ENCODE data around the gene NDUFAF4.
A peak's percentile ranks its signal among the peaks of the same experiment; 100 is the strongest.

Gene NDUFAF4

GRCh38 chr6:96897396-96898240 is at the start of gene NDUFAF4:
TSS of gene NDUFAF4 (minus strand) at chr6:96897891. CDS start at chr6:96897801, 90 bp downstream.
- DNase-seq (ENCODE audit: insufficient read length, low spot score) (peak; percentile 71), FAIRE-seq (peak; percentile 88)

GRCh38 chr6:96947055-96947454 is 49.4 kb upstream of the NDUFAF4 start:
- FAIRE-seq: peak; percentile 35
- peak; percentile 7 for DNase-seq (ENCODE audit: insufficient read length, low spot score)

GRCh38 chr6:96943555-96944215 is 46.0 kb upstream of the NDUFAF4 start:
- no peak for DNase-seq (ENCODE audit: insufficient read length, low spot score)

GRCh38 chr6:96942676-96943075 is 45.0 kb upstream of the NDUFAF4 start:
- no peak for DNase-seq (ENCODE audit: insufficient read length, low spot score)
- no peak for FAIRE-seq

More at GRCh38 chr6:96943555-96944215, 46.0 kb upstream of the NDUFAF4 start:
- FAIRE-seq: no peak

- DNase-seq (ENCODE audit: insufficient read length, low spot score) (no peak), FAIRE-seq (no peak)
These were observed 42.6 kb upstream of the NDUFAF4 start for GRCh38 chr6:96940322-96940721.

- no peak for DNase-seq (ENCODE audit: insufficient read length, low spot score)
These were observed 41.5 kb upstream of the NDUFAF4 start for GRCh38 chr6:96939007-96939805.

GRCh38 chr6:96934087-96934486 is 36.4 kb upstream of the NDUFAF4 start:
- no peak for DNase-seq (ENCODE audit: insufficient read length, low spot score)
- no peak for FAIRE-seq

More at GRCh38 chr6:96939007-96939805, 41.5 kb upstream of the NDUFAF4 start:
- FAIRE-seq: no peak

- FAIRE-seq (no peak), DNase-seq (ENCODE audit: insufficient read length, low spot score) (no peak)
These were observed 33.5 kb upstream of the NDUFAF4 start for GRCh38 chr6:96931198-96931597.

GRCh38 chr6:96929741-96930140 is 32.0 kb upstream of the NDUFAF4 start:
- DNase-seq (ENCODE audit: insufficient read length, low spot score): no peak
- no peak for FAIRE-seq

- FAIRE-seq (no peak), DNase-seq (ENCODE audit: insufficient read length, low spot score) (no peak)
These were observed 30.0 kb upstream of the NDUFAF4 start for GRCh38 chr6:96927660-96928059.

- FAIRE-seq: no peak
- no peak for DNase-seq (ENCODE audit: insufficient read length, low spot score)
These were observed 28.7 kb upstream of the NDUFAF4 start for GRCh38 chr6:96926425-96926824.

- DNase-seq (ENCODE audit: insufficient read length, low spot score): no peak
- FAIRE-seq: no peak
These were observed 27.6 kb upstream of the NDUFAF4 start for GRCh38 chr6:96925290-96925687.

GRCh38 chr6:96923871-96924493 is 26.3 kb upstream of the NDUFAF4 start:
- FAIRE-seq: peak; percentile 71
- no peak for DNase-seq (ENCODE audit: insufficient read length, low spot score)

- peak; percentile 56 for FAIRE-seq
- DNase-seq (ENCODE audit: insufficient read length, low spot score): no peak
These were observed 25.7 kb upstream of the NDUFAF4 start for GRCh38 chr6:96923400-96923799.

GRCh38 chr6:96917098-96917497 is 19.4 kb upstream of the NDUFAF4 start:
- FAIRE-seq (no peak), DNase-seq (ENCODE audit: insufficient read length, low spot score) (no peak)

- no peak for FAIRE-seq
- DNase-seq (ENCODE audit: insufficient read length, low spot score): no peak
These were observed 15.9 kb upstream of the NDUFAF4 start for GRCh38 chr6:96913621-96914020.

GRCh38 chr6:96911751-96912150 is 14.1 kb upstream of the NDUFAF4 start:
- DNase-seq (ENCODE audit: insufficient read length, low spot score) (no peak), FAIRE-seq (no peak)

- no peak for DNase-seq (ENCODE audit: insufficient read length, low spot score)
- no peak for FAIRE-seq
These were observed 13.5 kb upstream of the NDUFAF4 start for GRCh38 chr6:96911171-96911570.

GRCh38 chr6:96909811-96910210 is 12.1 kb upstream of the NDUFAF4 start:
- FAIRE-seq: no peak

GRCh38 chr6:96907498-96907897 is 9.8 kb upstream of the NDUFAF4 start:
- DNase-seq (ENCODE audit: insufficient read length, low spot score) (no peak), FAIRE-seq (no peak)

More at GRCh38 chr6:96909811-96910210, 12.1 kb upstream of the NDUFAF4 start:
- DNase-seq (ENCODE audit: insufficient read length, low spot score): no peak

- FAIRE-seq (no peak), DNase-seq (ENCODE audit: insufficient read length, low spot score) (no peak)
These were observed 3.2 kb upstream of the NDUFAF4 start for GRCh38 chr6:96900873-96901272.

Data from GM19239 (cell line).